Heart left ventricle (tissue), 13 donors: ENCODE results near the gene SHC1.
"Not testable (repeated sequence)": the region's sequence is repeated elsewhere in the genome, so short reads cannot be mapped to it uniquely, and the experiment has no call there.

ENCODE experiments used
- CTCF ChIP-seq, 12 donors: fragments of 200-600 bp; sonication (generic) in 4 of 12; IDR thresholded peaks; one replicate each; pipeline versions ENCODE4 v1.5.0 to v1.8.0; 2018 to 2022; ENCODE audit warnings: antibody characterized with exemption in 12 of 12, mild to moderate bottlenecking in 5 of 12
- POLR2A ChIP-seq, 2 donors: fragments of 450-650 bp; IDR thresholded peaks; one replicate each; pipeline ENCODE4 v1.6.1; 2017; ENCODE audit warnings: antibody characterized with exemption in 2 of 2, mild to moderate bottlenecking in 2 of 2, moderate library complexity in 2 of 2
- donor health status: ischemic (EF 13 %, LVEDD 7.1; RV severe dilation, severe dysfunction).
- donor health status: DM: no; HTN: yes; CAD: no.
- donor health status: DM: no; HTN: no; CAD: no.
- donor health status: ischemic (EF 25% LVEDD 6.9; RV normal size, moderate dysfunction).
- donor health status: ischemic (EF 25% LVEDD 5.7; RV mildly dilated, moderate dysfunction).
- donor health status: ischemic (EF 35%, LVEDD 5.7; RV mildly dilated, moderate dysfunction).
- donor health status: nonischemic (EF 11% LVEDD 7.7; RV severe dilation, severe dysfunction).
- donor health status: DM: yes; HTN: yes; CAD: no.
- donor health status: PGD.
- donor health status: ischemic (EF 29% LVEDD 5.4; RV normal size, mild dysfunction).
- donor health status: nonischemic (EF 23%, LVEDD 6.1; RV moderate dilation, normal function).

DNA sequence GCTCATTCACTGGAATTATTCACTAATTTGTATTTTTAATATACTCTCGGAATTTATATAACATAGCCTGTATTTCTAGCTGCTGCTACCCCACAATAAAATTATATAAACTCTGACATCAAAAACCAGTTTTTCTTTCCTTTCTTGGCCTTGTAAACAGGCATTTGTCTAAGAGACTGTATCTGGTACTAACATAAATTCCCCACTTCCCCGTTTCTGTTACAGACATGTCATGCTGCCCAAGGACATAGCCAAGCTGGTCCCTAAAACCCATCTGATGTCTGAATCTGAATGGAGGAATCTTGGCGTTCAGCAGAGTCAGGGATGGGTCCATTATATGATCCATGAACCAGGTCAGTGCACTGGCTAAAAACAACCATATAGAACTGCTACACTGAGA lies 7.2 kb upstream of the SHC1 start:
- not testable (repeated sequence) for TF ChIP-seq POLR2A, CTCF (IDR thresholded peaks at IDR 0.05)
